Nucleus accumbens (tissue), 56 donors: ENCODE measurements around the gene CACNA1C.

Experiments
- DNase-seq, 56 donors: peaks; one replicate each; lab custom pipeline; 2025; lab: John Stamatoyannopoulos, UW

The CACNA1C gene

GRCh38 chr12:2304223-2304622 is 251.4 kb downstream of the CACNA1C start:
- no peak for DNase-seq

GRCh38 chr12:2306012-2306411 is 253.2 kb downstream of the CACNA1C start:
- DNase-seq, result no peak

- DNase-seq, result no peak
Measured at GRCh38 chr12:2306735-2307134, 253.9 kb downstream of the CACNA1C start.

DNA sequence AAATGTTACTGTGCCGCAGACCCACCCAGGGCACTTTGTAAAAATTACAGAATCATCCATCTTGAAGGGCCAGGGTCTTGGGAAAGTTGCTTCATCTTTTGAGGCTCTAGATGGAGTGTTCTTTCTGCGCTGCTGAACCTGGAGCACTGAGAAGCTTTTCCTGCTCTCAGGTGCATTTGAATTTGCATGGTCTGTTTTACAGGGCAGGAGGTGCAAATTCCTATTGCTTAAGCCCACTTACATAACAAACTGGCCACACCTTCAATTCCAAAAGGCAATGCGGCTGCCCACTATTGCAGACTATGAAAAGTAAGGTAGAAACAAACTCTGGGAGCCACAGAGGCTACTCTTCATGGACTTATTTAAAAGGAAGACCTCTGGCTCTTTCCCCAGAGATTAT is 254.8 kb downstream of the CACNA1C start:
- no peak for DNase-seq

GRCh38 chr12:2309647-2310046 is 256.9 kb downstream of the CACNA1C start:
- no peak for DNase-seq

- DNase-seq, result no peak
Measured at GRCh38 chr12:2311020-2311778, 258.4 kb downstream of the CACNA1C start.

DNA sequence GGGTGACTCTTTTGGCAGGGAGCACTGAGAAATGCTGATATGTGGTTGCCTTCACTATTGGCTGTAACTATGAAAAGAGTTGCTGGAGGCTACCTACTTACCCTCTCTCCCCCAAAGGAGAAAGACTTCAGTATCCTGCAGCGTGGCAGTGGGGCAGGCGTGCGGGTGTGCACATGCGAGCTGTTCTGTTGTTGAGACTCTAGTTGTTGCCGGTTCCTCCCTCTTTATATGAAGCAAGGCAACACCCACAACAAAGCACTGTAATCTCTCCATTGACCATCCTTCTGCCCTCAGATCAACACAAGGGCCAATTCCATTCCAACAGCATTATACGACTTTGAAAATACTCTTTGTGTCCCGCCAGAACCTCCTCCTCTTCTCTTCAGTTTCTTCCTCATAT is 259.4 kb downstream of the CACNA1C start:
- no peak for DNase-seq

DNA sequence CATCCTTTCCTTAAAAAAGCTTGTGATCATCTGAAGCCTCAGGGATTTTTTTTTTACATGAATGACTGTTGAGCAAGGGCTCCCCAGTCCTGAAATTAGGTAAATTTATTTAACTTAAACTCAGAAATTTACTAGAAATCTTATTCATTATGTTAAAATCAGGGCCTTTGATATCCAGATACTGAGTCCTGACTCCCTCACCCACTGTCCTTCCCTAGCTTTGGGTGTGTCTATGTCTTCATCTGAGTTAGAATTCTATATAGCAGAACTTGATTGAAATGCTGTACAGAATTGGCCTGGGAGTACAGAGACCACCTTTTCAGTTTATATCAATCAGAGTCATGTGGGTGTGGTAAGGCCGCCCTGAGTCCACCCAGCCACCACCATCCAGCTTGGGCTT is 260.0 kb downstream of the CACNA1C start:
- DNase-seq, result no peak

- no peak for DNase-seq
Measured at GRCh38 chr12:2314492-2314891, 261.7 kb downstream of the CACNA1C start.

GRCh38 chr12:2317772-2318171 is 265.0 kb downstream of the CACNA1C start:
- no peak for DNase-seq

DNA sequence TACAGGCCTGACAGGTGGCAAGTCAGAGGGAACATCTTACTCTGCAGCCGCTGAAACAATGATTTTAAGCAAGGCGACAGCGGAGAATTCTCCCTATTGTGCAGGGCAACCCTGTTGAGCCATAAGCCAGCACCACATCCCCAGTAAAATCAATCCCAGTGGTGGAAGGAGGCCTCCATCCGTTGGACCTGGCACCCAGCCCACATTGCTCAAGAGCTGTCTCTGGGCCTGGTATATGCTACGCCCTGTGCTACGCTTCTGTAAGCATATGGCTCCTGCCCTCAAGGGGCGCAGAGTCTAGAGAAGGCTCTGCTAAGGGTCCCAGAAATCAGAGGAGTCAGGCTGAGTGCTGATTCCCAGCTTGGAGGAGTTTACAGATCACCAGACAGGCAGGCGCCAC is 265.5 kb downstream of the CACNA1C start:
- no peak for DNase-seq

GRCh38 chr12:2319136-2319535 is 266.3 kb downstream of the CACNA1C start:
- DNase-seq, result no peak

- no peak for DNase-seq
Measured at GRCh38 chr12:2319737-2320506, 267.1 kb downstream of the CACNA1C start.

DNA sequence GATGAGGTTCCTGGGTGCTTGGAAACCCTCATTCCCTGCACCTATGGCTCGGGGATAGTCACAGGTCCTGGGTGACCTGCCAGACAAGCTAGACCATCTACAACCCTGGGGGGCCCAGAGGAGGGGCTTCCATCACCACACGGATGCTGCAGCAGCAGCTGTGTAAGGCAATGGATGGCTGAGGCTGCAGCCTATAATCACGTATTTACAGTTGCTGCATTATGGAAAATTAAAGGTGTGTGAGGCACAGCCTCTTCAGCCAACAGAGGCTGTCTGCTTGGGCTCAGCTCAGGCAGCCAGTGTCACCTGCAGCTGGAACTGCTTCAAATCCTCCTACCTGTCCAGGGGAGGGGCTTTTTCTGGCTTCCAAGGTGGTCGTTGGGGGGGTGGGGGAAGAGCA is 268.1 kb downstream of the CACNA1C start:
- no peak for DNase-seq

- DNase-seq, result no peak
Measured at GRCh38 chr12:2322554-2323120, 269.9 kb downstream of the CACNA1C start.

DNA sequence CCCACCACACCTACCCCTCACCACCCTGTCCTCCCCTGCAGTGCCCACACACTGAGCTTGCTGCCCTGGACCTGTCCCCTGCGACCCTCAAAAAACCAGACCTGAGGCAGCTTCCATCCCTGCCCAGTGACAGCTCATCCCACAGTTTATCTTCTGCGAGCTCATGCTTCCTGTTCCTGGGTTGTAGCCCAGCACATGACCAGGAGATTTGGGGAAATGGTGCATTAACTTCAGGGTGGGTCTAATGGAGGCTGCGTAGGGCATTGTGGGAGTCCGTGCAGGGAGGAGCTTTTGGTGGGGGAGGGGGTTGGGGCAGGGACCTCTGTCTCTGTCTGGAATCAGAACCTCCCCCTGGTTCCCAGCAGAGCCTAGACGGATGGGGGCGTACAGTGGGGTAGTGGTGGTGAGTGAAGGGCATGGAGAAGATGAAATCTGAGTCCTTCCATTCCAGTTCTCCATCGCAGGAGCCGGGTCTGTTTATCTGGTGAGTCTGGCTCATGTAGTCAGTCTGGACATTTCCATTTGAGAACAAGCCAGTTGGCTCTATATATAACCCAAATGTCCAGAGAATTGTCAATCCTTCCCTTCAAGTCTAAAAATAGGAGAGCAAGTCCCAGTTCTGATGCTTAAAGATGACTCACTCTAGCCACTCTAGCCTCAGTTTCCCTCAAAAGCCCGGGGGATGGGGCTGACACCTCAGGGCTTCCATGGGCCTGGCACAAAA is 270.9 kb downstream of the CACNA1C start:
- no peak for DNase-seq

DNA sequence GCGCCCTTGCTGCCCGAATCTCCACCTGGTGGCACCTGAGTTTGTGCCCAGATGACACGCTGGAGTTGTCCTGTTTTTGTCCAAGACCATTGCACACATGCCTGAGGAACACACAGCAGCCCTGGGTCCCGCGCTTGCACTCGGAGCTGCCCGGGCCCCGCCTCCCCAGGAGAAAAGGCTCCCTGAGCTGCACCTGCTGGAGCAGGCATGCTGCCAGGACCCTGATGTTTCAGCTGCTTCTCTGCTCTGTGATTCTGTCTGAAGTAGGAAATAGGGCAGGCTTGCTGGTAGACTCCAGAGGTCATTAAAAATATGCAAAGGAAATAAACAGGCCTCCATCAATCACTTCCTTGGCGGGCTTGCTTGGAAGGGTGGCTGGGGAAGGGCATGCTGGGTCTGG is 271.6 kb downstream of the CACNA1C start:
- DNase-seq, result peak in 3 of 56 donors; percentile 5 to 32 (median 9)

GRCh38 chr12:2325519-2325918 is 272.7 kb downstream of the CACNA1C start:
- no peak for DNase-seq

- DNase-seq, result no peak
Measured at GRCh38 chr12:2326470-2326869, 273.7 kb downstream of the CACNA1C start.

DNA sequence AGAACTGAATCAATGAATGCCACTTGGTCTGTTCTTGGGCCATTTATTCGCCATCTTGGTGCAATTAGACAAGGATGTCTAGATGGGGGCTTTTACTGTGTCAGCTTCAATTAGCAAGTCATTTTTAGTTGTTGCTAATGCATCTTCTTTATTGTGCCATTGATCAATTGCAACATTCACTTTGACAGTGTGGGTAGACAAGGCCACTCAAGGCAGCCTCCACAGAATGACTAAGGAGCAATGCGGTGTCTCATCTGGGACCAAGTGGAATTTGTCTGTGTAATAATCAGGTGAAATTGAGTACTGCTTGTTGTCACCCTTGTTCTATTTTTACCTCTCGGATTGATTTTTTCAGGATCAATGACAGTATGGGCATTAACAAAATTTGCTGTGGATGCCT is 275.9 kb downstream of the CACNA1C start:
- DNase-seq, result no peak

- DNase-seq, result no peak
Measured at GRCh38 chr12:2329661-2330210, 276.9 kb downstream of the CACNA1C start.
